ENCODE results near the gene TLDC2.
"Not testable (repeated sequence)": the region's sequence is repeated elsewhere in the genome, so short reads cannot be mapped to it uniquely, and the experiment has no call there.

TLDC2 gene

GRCh38 chr20:36932476-36933426, 56.8 kb downstream of the TLDC2 start:
- Histone ChIP-seq H3K9me3 (ENCODE audit: control insufficient read depth, insufficient read depth, low read depth, low read length) (no peaks in the 10 kb centered on the region), H3K4me3 (ENCODE audit: low read depth, low read length) (no peak overlapping the region), H3K27me3 (ENCODE audit: control insufficient read depth, insufficient read depth, low read length) (no peaks in the 10 kb centered on the region), H3K4me1 (ENCODE audit: control insufficient read depth, insufficient read depth, low read length) (no peaks in the 10 kb centered on the region), H3K27ac (ENCODE audit: low read depth, low read length) (no peak overlapping the region), H3K36me3 (ENCODE audit: control insufficient read depth, insufficient read depth, low read length) (peaks cover 22% of the 10 kb centered on the region; the same call in 1 of the 2 replicates), H3K9ac (ENCODE audit: low read length) (no peak overlapping the region)

- not testable (repeated sequence) for H3K27ac ChIP-seq (ENCODE audit: low read depth, low read length); H3K4me1 ChIP-seq (ENCODE audit: control insufficient read depth, insufficient read depth, low read length); H3K9me3 ChIP-seq (ENCODE audit: control insufficient read depth, insufficient read depth, low read depth, low read length); H3K27me3 ChIP-seq (ENCODE audit: control insufficient read depth, insufficient read depth, low read length); H3K4me3 ChIP-seq (ENCODE audit: low read depth, low read length); H3K9ac ChIP-seq (ENCODE audit: low read length)
- H3K36me3 ChIP-seq (ENCODE audit: control insufficient read depth, insufficient read depth, low read length): peaks cover 20% of the 10 kb centered on the region; the same call in 1 of the 2 replicates
Observed at GRCh38 chr20:36933571-36933970, 57.6 kb downstream of the TLDC2 start.

DNA sequence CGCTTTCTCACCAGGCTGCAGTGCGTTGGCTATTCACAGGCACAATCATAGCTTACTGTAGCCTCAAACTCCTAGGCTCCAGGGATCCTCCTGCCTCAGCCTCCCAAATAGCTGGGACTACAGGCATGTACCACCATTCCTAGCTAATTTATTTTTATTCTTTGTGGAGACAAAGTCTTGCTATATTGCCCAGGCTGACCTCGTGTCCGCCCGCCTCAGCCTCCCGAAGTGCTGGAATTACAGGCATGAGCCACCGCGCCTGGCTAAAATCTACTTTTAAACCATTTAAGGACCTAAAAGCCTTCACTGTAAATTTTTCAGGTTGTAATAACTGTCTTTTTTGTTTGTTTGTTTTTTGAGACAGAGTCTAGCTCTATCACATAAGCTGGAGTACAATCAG, 60.4 kb downstream of the TLDC2 start:
- no peaks in the 10 kb centered on the region for H3K4me1 ChIP-seq (ENCODE audit: control insufficient read depth, insufficient read depth, low read length)
- H3K36me3 ChIP-seq (ENCODE audit: control insufficient read depth, insufficient read depth, low read length): peaks cover 25% of the 10 kb centered on the region; the same call in 1 of the 2 replicates

DNA sequence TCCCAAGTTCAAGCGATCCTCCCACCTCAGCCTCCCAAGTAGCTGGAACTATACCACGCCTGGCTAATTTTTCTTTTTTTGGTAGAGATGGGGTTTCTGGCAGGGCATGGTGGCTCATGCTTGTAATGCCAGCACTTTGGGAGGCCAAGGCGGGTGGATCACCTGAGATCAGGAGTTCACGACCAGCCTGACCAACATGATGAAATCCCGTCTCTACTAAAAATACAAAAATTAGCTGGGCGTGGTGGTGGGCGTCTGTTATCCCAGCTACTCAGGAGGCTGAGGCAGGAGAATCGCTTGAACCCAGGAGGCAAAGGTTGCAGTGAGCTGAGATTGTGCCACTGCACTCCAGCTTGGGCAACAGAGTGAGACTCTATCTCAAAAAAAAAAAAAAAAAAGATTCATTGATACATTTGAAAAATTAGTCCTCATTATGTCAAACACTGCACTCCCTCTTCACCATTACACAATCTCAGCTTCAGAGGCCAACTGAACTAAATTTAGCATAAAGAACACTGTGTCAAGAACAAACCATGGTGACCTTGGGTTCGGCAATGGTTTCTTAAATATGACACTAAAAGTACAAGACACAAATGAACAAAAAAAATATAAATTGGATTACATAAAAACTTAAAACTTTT, 60.9 kb downstream of the TLDC2 start:
- H3K4me1 ChIP-seq (ENCODE audit: control insufficient read depth, insufficient read depth, low read length); H3K9me3 ChIP-seq (ENCODE audit: control insufficient read depth, insufficient read depth, low read depth, low read length); H3K27me3 ChIP-seq (ENCODE audit: control insufficient read depth, insufficient read depth, low read length); H3K4me3 ChIP-seq (ENCODE audit: low read depth, low read length); H3K9ac ChIP-seq (ENCODE audit: low read length); H3K27ac ChIP-seq (ENCODE audit: low read depth, low read length): not testable (repeated sequence)
- peaks cover 25% of the 10 kb centered on the region; the same call in 1 of the 2 replicates for H3K36me3 ChIP-seq (ENCODE audit: control insufficient read depth, insufficient read depth, low read length)

More for the DNA sequence above, 60.4 kb downstream of the TLDC2 start:
- Histone ChIP-seq H3K4me3 (ENCODE audit: low read depth, low read length) (no peak overlapping the region), H3K9ac (ENCODE audit: low read length) (no peak overlapping the region), H3K27me3 (ENCODE audit: control insufficient read depth, insufficient read depth, low read length) (no peaks in the 10 kb centered on the region), H3K27ac (ENCODE audit: low read depth, low read length) (no peak overlapping the region), H3K9me3 (ENCODE audit: control insufficient read depth, insufficient read depth, low read depth, low read length) (no peaks in the 10 kb centered on the region)

- no peaks in the 10 kb centered on the region for H3K27me3 ChIP-seq (ENCODE audit: control insufficient read depth, insufficient read depth, low read length)
- no peaks in the 10 kb centered on the region for H3K9me3 ChIP-seq (ENCODE audit: control insufficient read depth, insufficient read depth, low read depth, low read length)
- no peak overlapping the region for H3K9ac ChIP-seq (ENCODE audit: low read length)
- no peaks in the 10 kb centered on the region for H3K4me1 ChIP-seq (ENCODE audit: control insufficient read depth, insufficient read depth, low read length)
- H3K36me3 ChIP-seq (ENCODE audit: control insufficient read depth, insufficient read depth, low read length): peaks cover 25% of the 10 kb centered on the region; the same call in 1 of the 2 replicates
- no peak overlapping the region for H3K27ac ChIP-seq (ENCODE audit: low read depth, low read length)
- no peak overlapping the region for H3K4me3 ChIP-seq (ENCODE audit: low read depth, low read length)
Observed at GRCh38 chr20:36937402-36937770, 61.4 kb downstream of the TLDC2 start.

DNA sequence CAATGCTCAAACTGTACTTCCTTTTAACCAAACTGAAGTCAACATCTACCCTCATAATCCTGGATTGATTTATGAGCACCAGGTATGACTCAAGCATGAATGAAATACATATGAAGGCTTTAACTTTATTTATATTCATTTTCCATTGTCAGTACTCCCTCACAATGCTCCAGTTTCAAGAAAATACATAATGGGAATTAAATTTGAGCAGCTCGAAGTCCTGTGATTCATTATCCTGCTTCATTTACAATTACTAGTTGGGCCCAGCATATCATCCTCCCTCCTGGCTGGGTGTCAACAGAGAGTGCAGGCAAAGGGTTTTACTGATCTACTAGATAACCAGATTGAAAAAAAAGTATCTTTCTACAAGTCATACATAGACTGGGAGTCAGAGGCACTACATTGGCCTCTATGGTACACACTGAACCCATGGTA, 65.5 kb downstream of the TLDC2 start:
- no peak overlapping the region for H3K4me3 ChIP-seq (ENCODE audit: low read depth, low read length)
- H3K36me3 ChIP-seq (ENCODE audit: control insufficient read depth, insufficient read depth, low read length): peaks cover 28% of the 10 kb centered on the region; the same call in 1 of the 2 replicates
- H3K9ac ChIP-seq (ENCODE audit: low read length): no peak overlapping the region
- peaks cover 1% of the 10 kb centered on the region for H3K4me1 ChIP-seq (ENCODE audit: control insufficient read depth, insufficient read depth, low read length)
- no peak overlapping the region for H3K27ac ChIP-seq (ENCODE audit: low read depth, low read length)
- no peaks in the 10 kb centered on the region for H3K27me3 ChIP-seq (ENCODE audit: control insufficient read depth, insufficient read depth, low read length)
- H3K9me3 ChIP-seq (ENCODE audit: control insufficient read depth, insufficient read depth, low read depth, low read length): no peaks in the 10 kb centered on the region

All from HUES6 (cell line).